ENCODE data around the gene PHKB.
"Not testable (repeated sequence)": the region's sequence is repeated elsewhere in the genome, so short reads cannot be mapped to it uniquely, and the experiment has no call there.

The PHKB gene

GRCh38 chr16:47538472-47538871 is 77.3 kb downstream of the PHKB start:
- ChIA-PET POLR2A (interaction anchor here (0.7 kb wide), 1 partner anchor 69 kb away, joined by 3 read pairs; no protein-coding TSS in a partner anchor), CTCF (no interaction called here)
- no peak for TF ChIP-seq CTCF (IDR thresholded peaks at IDR 0.05; ENCODE audit: control extremely low read depth, extremely low read depth, low read depth, missing control alignments)
- DNase-seq (ENCODE audit: extremely low spot score), result no peak

GRCh38 chr16:47539707-47540670 is 78.9 kb downstream of the PHKB start:
- CTCF ChIA-PET; DNase-seq (ENCODE audit: extremely low spot score); POLR2A ChIA-PET: not testable (repeated sequence)

GRCh38 chr16:47541135-47541534 is 80.0 kb downstream of the PHKB start:
- CTCF ChIA-PET; DNase-seq (ENCODE audit: extremely low spot score); POLR2A ChIA-PET: not testable (repeated sequence)

GRCh38 chr16:47544255-47544654 is 83.1 kb downstream of the PHKB start:
- DNase-seq (ENCODE audit: extremely low spot score); POLR2A ChIA-PET; CTCF ChIA-PET: not testable (repeated sequence)

- DNase-seq (ENCODE audit: extremely low spot score); CTCF ChIA-PET; POLR2A ChIA-PET: not testable (repeated sequence)
Measured at GRCh38 chr16:47551185-47551584, 90.1 kb downstream of the PHKB start.

- DNase-seq (ENCODE audit: extremely low spot score); POLR2A ChIA-PET; CTCF ChIA-PET: not testable (repeated sequence)
Measured at GRCh38 chr16:47551767-47552166, 90.6 kb downstream of the PHKB start.

GRCh38 chr16:47553853-47554564 is 92.9 kb downstream of the PHKB start:
- CTCF ChIA-PET, result no interaction called here
- POLR2A ChIA-PET, result no interaction called here
- no peak for TF ChIP-seq CTCF (IDR thresholded peaks at IDR 0.05; ENCODE audit: control extremely low read depth, extremely low read depth, low read depth, missing control alignments)
- no peak for DNase-seq (ENCODE audit: extremely low spot score)

GRCh38 chr16:47554587-47554986 is 93.5 kb downstream of the PHKB start:
- POLR2A ChIA-PET, result not testable (repeated sequence)

GRCh38 chr16:47561286-47561685 is 100.2 kb downstream of the PHKB start:
- CTCF ChIA-PET, result interaction anchor here (1.4 kb wide), 1 partner anchor 38 kb away, joined by 3 read pairs; no protein-coding TSS in a partner anchor
- POLR2A ChIA-PET, result no interaction called here

More at GRCh38 chr16:47554587-47554986, 93.5 kb downstream of the PHKB start:
- CTCF ChIA-PET; DNase-seq (ENCODE audit: extremely low spot score): not testable (repeated sequence)

More at GRCh38 chr16:47561286-47561685, 100.2 kb downstream of the PHKB start:
- no peak for TF ChIP-seq CTCF (IDR thresholded peaks at IDR 0.05; ENCODE audit: control extremely low read depth, extremely low read depth, low read depth, missing control alignments)
- DNase-seq (ENCODE audit: extremely low spot score), result no peak

Measured in GM10248 (cell line).